BLaER1 (cell line): ENCODE measurements around the gene IL17RD.
A peak's percentile ranks its signal among the peaks of the same experiment; 100 is the strongest.

ENCODE experiments used
- H3K27ac ChIP-seq: shearing (Covaris generic); formaldehyde crosslinking; 2 replicates; pipeline ENCODE4 v1.8.1; 2022
- H3K27me3 ChIP-seq: shearing (Covaris generic); formaldehyde crosslinking; 2 replicates; pipeline ENCODE4 v1.8.1; 2022
- H3K36me3 ChIP-seq: shearing (Covaris generic); formaldehyde crosslinking; 2 replicates; pipeline ENCODE4 v1.8.1; 2022
- H3K4me1 ChIP-seq: shearing (Covaris generic); formaldehyde crosslinking; 2 replicates; pipeline ENCODE4 v1.8.1; 2022
- H3K4me2 ChIP-seq: shearing (Covaris generic); formaldehyde crosslinking; 2 replicates; pipeline ENCODE4 v1.8.1; 2022
- H3K4me3 ChIP-seq: shearing (Covaris generic); formaldehyde crosslinking; 2 replicates; pipeline ENCODE4 v1.8.1; 2022
- H3K9ac ChIP-seq: shearing (Covaris generic); formaldehyde crosslinking; 2 replicates; pipeline ENCODE4 v1.8.1; 2022
- H3K9me3 ChIP-seq: shearing (Covaris generic); formaldehyde crosslinking; 2 replicates; pipeline ENCODE4 v1.8.1; 2022
- H4K20me1 ChIP-seq: shearing (Covaris generic); formaldehyde crosslinking; 2 replicates; pipeline ENCODE4 v1.8.1; 2022
- Cebpa-rat ChIP-seq: shearing (Covaris generic); IDR thresholded peaks from 2 replicates; pipeline ENCODE4 v1.8.1; 2022

Gene IL17RD

GRCh38 chr3:57118254-57118653, 46.9 kb downstream of the IL17RD start:
- no peaks in the 10 kb centered on the region for H3K36me3 ChIP-seq
- no peak for TF ChIP-seq Cebpa-rat
- H3K27ac ChIP-seq: no peak overlapping the region
- H4K20me1 ChIP-seq: no peaks in the 10 kb centered on the region
- H3K4me2 ChIP-seq: no peak overlapping the region
- no peak overlapping the region for H3K4me3 ChIP-seq
- H3K9me3 ChIP-seq: no peaks in the 10 kb centered on the region
- no peak overlapping the region for H3K9ac ChIP-seq
- no peaks in the 10 kb centered on the region for H3K27me3 ChIP-seq
- H3K4me1 ChIP-seq: no peaks in the 10 kb centered on the region

DNA sequence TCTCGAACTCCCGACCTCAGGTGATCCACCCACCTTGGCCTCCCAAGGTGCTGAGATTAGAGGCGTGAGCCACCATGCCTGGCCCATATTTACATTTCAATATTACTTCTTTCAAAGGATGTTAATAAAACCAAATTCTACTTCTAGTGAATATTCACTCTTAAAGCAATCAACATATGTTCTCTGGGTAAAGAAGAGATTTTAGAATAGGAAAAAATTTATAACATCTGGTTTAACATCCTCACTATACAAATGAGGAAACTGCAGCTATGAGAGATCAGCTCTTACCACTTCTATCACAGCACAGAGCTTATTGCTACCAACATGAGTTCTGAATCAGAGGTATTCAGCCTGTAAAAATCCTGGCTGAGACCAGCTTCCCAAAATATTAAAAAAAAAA, 48.7 kb downstream of the IL17RD start:
- no peak overlapping the region for H3K27ac ChIP-seq
- no peaks in the 10 kb centered on the region for H4K20me1 ChIP-seq
- H3K4me1 ChIP-seq: no peaks in the 10 kb centered on the region
- no peak for TF ChIP-seq Cebpa-rat
- H3K9ac ChIP-seq: no peak overlapping the region
- no peak overlapping the region for H3K4me2 ChIP-seq
- no peaks in the 10 kb centered on the region for H3K36me3 ChIP-seq
- no peaks in the 10 kb centered on the region for H3K27me3 ChIP-seq
- H3K4me3 ChIP-seq: no peak overlapping the region
- no peaks in the 10 kb centered on the region for H3K9me3 ChIP-seq

- Histone ChIP-seq H3K27me3 (no peaks in the 10 kb centered on the region), H3K9ac (no peak overlapping the region), H3K4me3 (no peak overlapping the region), H3K36me3 (no peaks in the 10 kb centered on the region), H3K4me1 (no peaks in the 10 kb centered on the region), H3K9me3 (no peaks in the 10 kb centered on the region), H3K4me2 (no peak overlapping the region), H3K27ac (no peak overlapping the region), H4K20me1 (no peaks in the 10 kb centered on the region)
- no peak for TF ChIP-seq Cebpa-rat
Measured at GRCh38 chr3:57112206-57112605, 52.9 kb downstream of the IL17RD start.

GRCh38 chr3:57110798-57111197, 54.4 kb downstream of the IL17RD start:
- H3K4me1 ChIP-seq: no peaks in the 10 kb centered on the region
- TF ChIP-seq Cebpa-rat: no peak
- no peaks in the 10 kb centered on the region for H3K9me3 ChIP-seq
- no peak overlapping the region for H3K4me2 ChIP-seq
- no peaks in the 10 kb centered on the region for H3K27me3 ChIP-seq
- no peaks in the 10 kb centered on the region for H4K20me1 ChIP-seq
- no peak overlapping the region for H3K9ac ChIP-seq
- H3K36me3 ChIP-seq: no peaks in the 10 kb centered on the region
- H3K27ac ChIP-seq: no peak overlapping the region
- H3K4me3 ChIP-seq: no peak overlapping the region

GRCh38 chr3:57110214-57110613, 54.9 kb downstream of the IL17RD start:
- Histone ChIP-seq H3K9ac (no peak overlapping the region), H3K4me1 (no peaks in the 10 kb centered on the region), H4K20me1 (no peaks in the 10 kb centered on the region), H3K9me3 (no peaks in the 10 kb centered on the region), H3K27ac (no peak overlapping the region), H3K36me3 (no peaks in the 10 kb centered on the region), H3K27me3 (no peaks in the 10 kb centered on the region), H3K4me3 (no peak overlapping the region), H3K4me2 (no peak overlapping the region)
- TF ChIP-seq Cebpa-rat: no peak

DNA sequence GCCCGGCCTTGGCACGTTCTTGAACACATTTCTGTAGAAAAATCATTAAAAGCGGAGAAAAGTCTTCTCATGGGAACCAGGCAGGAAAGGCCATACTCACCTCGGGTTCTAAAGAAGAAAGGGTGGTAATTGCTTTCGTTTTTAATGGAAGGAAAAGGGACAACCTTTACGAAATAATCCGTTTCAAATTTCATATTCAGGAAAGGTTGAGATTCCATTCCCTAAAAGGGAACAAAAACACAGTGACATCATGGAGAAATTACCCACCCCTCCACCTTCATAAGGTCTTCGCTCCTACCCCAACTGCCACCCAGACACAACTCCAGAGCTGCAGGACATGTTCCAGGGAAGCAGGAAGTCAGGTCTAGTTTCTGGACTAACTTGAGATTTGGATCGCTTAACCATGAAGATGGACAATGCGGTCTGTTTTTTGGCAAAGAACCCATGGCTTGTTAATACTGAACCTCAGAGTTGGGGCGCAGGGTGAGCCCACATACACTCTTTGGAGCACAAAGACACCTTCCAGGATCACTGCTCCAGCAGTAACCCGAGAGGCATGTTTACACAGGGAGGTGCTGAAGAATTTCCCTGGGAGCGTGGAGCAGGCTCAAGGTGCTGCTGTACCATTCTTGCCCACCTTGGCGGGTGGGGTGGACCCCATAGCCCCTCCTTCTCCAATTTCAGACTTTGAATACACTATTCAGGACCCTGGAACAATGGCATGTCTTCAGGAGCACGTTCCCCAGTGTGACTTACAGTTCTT, 55.5 kb downstream of the IL17RD start:
- Histone ChIP-seq H3K36me3 (no peaks in the 10 kb centered on the region), H3K27me3 (no peaks in the 10 kb centered on the region), H3K27ac (no peak overlapping the region), H3K9ac (no peak overlapping the region), H4K20me1 (no peaks in the 10 kb centered on the region), H3K4me3 (no peak overlapping the region), H3K4me2 (no peak overlapping the region), H3K4me1 (no peaks in the 10 kb centered on the region), H3K9me3 (no peaks in the 10 kb centered on the region)
- no peak for TF ChIP-seq Cebpa-rat

DNA sequence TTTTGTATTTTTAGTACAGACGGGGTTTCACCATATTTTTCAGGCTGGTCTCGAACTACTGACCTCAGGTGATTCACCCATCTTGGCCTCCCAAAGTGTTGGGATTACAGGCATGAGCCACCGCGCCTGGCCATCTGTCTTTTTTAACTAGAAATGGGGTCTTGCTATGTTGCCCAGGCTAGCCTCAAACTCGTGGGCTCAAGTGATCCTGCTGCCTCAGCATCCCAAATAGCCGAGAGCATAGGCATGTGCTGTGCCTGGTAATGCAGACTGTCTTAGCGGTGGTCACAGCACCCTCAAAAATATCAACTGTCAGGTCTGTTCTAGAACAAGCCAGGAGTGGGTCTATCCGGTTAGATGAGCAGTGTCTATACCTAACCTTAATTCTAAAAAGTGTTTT, 56.5 kb downstream of the IL17RD start:
- H4K20me1 ChIP-seq: no peaks in the 10 kb centered on the region
- no peak overlapping the region for H3K4me2 ChIP-seq
- no peaks in the 10 kb centered on the region for H3K9me3 ChIP-seq
- H3K36me3 ChIP-seq: no peaks in the 10 kb centered on the region
- TF ChIP-seq Cebpa-rat: no peak
- no peak overlapping the region for H3K27ac ChIP-seq
- no peak overlapping the region for H3K4me3 ChIP-seq
- H3K9ac ChIP-seq: no peak overlapping the region
- no peaks in the 10 kb centered on the region for H3K4me1 ChIP-seq
- no peaks in the 10 kb centered on the region for H3K27me3 ChIP-seq

DNA sequence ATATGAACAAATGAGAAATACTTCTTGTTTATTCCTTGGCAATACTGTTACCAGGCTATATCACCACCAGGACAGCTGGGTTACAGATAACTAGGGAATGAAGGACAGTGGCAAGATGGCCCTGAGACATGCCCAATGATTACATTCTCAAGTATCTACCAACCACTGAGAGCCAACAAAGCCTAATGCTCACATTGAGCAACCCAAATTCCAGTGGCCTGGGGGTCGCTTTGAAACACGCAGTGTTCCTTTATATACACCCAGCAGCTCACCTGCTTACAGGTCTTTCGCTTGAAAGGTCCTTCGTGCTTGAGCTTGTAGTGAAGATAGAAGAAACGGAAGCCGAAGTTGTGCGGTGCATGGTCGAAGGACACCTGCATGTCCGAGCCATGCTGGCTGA, 59.6 kb downstream of the IL17RD start:
- H3K9ac ChIP-seq: no peak overlapping the region
- H3K4me2 ChIP-seq: no peak overlapping the region
- no peaks in the 10 kb centered on the region for H3K4me1 ChIP-seq
- no peaks in the 10 kb centered on the region for H4K20me1 ChIP-seq
- no peaks in the 10 kb centered on the region for H3K36me3 ChIP-seq
- no peaks in the 10 kb centered on the region for H3K27me3 ChIP-seq
- H3K4me3 ChIP-seq: no peak overlapping the region
- TF ChIP-seq Cebpa-rat: no peak
- no peak overlapping the region for H3K27ac ChIP-seq
- H3K9me3 ChIP-seq: no peaks in the 10 kb centered on the region

- Histone ChIP-seq H3K9me3 (no peaks in the 10 kb centered on the region), H3K4me3 (no peak overlapping the region), H4K20me1 (no peaks in the 10 kb centered on the region), H3K9ac (no peak overlapping the region; the same call in 1 of the 2 replicates), H3K4me1 (no peaks in the 10 kb centered on the region), H3K36me3 (no peaks in the 10 kb centered on the region), H3K27ac (no peak overlapping the region), H3K27me3 (no peaks in the 10 kb centered on the region), H3K4me2 (peak overlapping the region; percentile 18; the same call in 1 of the 2 replicates)
- TF ChIP-seq Cebpa-rat: no peak
Measured at GRCh38 chr3:57100046-57100695, 65.0 kb downstream of the IL17RD start.

DNA sequence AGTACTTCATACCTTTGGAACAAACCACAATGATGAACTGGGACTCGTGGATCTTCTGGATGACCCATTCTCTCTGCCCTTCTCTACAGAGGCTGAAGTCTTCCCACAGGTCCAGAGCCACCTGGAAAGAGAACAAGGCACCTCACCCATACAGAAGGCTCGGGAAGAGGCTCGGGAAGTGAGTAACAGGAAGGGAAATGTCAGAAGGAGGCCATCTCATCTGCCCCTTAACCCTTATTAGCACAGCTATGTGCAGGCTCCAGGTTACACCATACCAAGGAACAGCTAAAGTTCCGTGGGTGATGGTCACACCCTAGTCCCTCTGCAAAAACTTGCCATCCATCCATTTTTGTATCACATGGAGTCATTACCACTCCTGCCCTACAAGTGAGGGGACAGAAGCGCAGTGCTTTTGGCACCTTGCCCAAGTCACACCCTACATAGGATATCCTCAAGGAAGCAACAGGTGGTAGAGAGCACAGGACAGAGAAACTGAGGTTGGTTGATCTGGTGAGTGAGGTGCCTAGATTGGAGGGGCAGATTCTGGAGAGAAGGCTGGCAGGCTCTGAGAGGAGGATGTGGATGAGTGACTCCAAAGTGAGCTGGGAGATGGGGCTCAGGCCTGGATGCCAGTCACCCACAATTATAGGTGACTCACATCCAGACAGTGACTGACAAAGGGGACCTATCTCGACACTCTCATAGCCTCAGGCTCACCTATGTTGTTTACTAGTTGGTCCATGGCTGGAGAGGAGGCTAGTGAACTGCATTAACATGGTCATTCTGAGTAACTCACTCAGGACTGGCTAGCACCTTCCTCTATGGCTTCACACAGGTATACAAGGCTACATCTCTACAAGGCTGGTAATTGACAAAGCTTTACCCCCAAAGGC, 66.5 kb downstream of the IL17RD start:
- Histone ChIP-seq H3K27me3 (no peaks in the 10 kb centered on the region), H3K4me2 (no peak overlapping the region), H3K9ac (no peak overlapping the region), H3K4me1 (no peaks in the 10 kb centered on the region), H4K20me1 (no peaks in the 10 kb centered on the region), H3K9me3 (no peaks in the 10 kb centered on the region), H3K27ac (no peak overlapping the region), H3K36me3 (no peaks in the 10 kb centered on the region), H3K4me3 (no peak overlapping the region)
- TF ChIP-seq Cebpa-rat: no peak
